Measurements from ENCODE around the gene IL1RAPL2.
"Not testable (repeated sequence)": the region's sequence is repeated elsewhere in the genome, so short reads cannot be mapped to it uniquely, and the experiment has no call there.

IL1RAPL2 gene

DNA sequence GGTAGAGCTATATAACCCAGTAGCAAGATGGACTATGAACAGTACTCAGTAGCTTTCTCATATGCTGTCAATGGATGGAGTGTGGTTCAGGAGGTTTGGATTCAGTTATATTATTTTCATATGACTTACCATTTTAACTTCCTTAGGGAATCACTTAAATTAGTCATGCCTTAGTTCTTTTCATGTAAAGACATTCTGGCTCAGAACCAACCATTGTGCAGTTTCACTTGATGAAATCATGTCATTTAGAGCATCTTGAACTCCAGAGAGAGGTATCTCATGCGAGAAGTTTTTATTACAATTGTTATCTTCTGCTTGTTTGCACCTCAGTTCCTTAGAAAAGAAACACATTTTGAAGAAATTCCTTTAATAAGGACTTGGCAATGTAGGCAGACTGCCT is 55.8 kb downstream of the IL1RAPL2 start:
- Histone ChIP-seq H3K4me3 (ENCODE audit: low read length) (no peak overlapping the region), H3K4me1 (ENCODE audit: control insufficient read depth, insufficient read depth, low read length) (no peaks in the 10 kb centered on the region), H3K9ac (ENCODE audit: low read length) (no peak overlapping the region), H3K27me3 (ENCODE audit: control insufficient read depth, insufficient read depth, low read length) (no peaks in the 10 kb centered on the region), H3K9me3 (ENCODE audit: control insufficient read depth, low read length) (no peaks in the 10 kb centered on the region), H3K36me3 (ENCODE audit: control insufficient read depth, insufficient read depth, low read length) (no peaks in the 10 kb centered on the region)

GRCh38 chrX:104641176-104641575 is 75.2 kb downstream of the IL1RAPL2 start:
- Histone ChIP-seq H3K27me3 (ENCODE audit: control insufficient read depth, insufficient read depth, low read length) (no peaks in the 10 kb centered on the region), H3K9ac (ENCODE audit: low read length) (no peak overlapping the region), H3K4me3 (ENCODE audit: low read length) (no peak overlapping the region), H3K36me3 (ENCODE audit: control insufficient read depth, insufficient read depth, low read length) (no peaks in the 10 kb centered on the region), H3K9me3 (ENCODE audit: control insufficient read depth, low read length) (no peaks in the 10 kb centered on the region), H3K4me1 (ENCODE audit: control insufficient read depth, insufficient read depth, low read length) (no peaks in the 10 kb centered on the region)

- H3K4me1 ChIP-seq (ENCODE audit: control insufficient read depth, insufficient read depth, low read length), result no peaks in the 10 kb centered on the region
- no peaks in the 10 kb centered on the region for H3K27me3 ChIP-seq (ENCODE audit: control insufficient read depth, insufficient read depth, low read length)
- no peak overlapping the region for H3K4me3 ChIP-seq (ENCODE audit: low read length)
- no peak overlapping the region for H3K9ac ChIP-seq (ENCODE audit: low read length)
- H3K9me3 ChIP-seq (ENCODE audit: control insufficient read depth, low read length), result no peaks in the 10 kb centered on the region
- no peaks in the 10 kb centered on the region for H3K36me3 ChIP-seq (ENCODE audit: control insufficient read depth, insufficient read depth, low read length)
These were observed 81.1 kb downstream of the IL1RAPL2 start for GRCh38 chrX:104647084-104647483.

GRCh38 chrX:104659005-104659744 is 93.2 kb downstream of the IL1RAPL2 start:
- H3K36me3 ChIP-seq (ENCODE audit: control insufficient read depth, insufficient read depth, low read length), result no peaks in the 10 kb centered on the region
- peaks cover 4% of the 10 kb centered on the region for H3K27me3 ChIP-seq (ENCODE audit: control insufficient read depth, insufficient read depth, low read length)
- peaks cover 6% of the 10 kb centered on the region for H3K4me1 ChIP-seq (ENCODE audit: control insufficient read depth, insufficient read depth, low read length)
- H3K9me3 ChIP-seq (ENCODE audit: control insufficient read depth, low read length), result no peaks in the 10 kb centered on the region
- H3K9ac ChIP-seq (ENCODE audit: low read length), result no peak overlapping the region
- H3K4me3 ChIP-seq (ENCODE audit: low read length), result no peak overlapping the region

DNA sequence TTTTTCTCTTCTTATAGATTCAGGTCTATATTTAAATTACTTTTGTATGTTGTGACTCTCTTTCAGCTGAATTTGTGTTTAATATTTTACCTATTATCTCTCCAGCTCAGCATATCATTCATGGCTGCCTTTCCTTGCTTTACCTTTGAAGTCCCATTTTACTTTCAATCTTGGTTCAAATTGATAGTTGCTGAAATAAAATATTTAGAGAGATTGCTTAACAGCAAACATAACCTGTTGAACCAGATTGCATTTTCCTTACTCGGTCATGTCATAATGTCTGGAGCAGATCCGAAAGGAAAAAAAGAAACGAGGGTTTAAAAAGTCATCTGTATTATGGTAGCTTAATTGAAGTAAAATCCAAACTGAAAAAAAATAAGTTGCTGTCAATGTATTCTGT is 94.1 kb downstream of the IL1RAPL2 start:
- Histone ChIP-seq H3K9me3 (ENCODE audit: control insufficient read depth, low read length) (no peaks in the 10 kb centered on the region), H3K4me3 (ENCODE audit: low read length) (no peak overlapping the region), H3K27me3 (ENCODE audit: control insufficient read depth, insufficient read depth, low read length) (peaks cover 4% of the 10 kb centered on the region), H3K36me3 (ENCODE audit: control insufficient read depth, insufficient read depth, low read length) (no peaks in the 10 kb centered on the region), H3K9ac (ENCODE audit: low read length) (no peak overlapping the region), H3K4me1 (ENCODE audit: control insufficient read depth, insufficient read depth, low read length) (peaks cover 6% of the 10 kb centered on the region)

DNA sequence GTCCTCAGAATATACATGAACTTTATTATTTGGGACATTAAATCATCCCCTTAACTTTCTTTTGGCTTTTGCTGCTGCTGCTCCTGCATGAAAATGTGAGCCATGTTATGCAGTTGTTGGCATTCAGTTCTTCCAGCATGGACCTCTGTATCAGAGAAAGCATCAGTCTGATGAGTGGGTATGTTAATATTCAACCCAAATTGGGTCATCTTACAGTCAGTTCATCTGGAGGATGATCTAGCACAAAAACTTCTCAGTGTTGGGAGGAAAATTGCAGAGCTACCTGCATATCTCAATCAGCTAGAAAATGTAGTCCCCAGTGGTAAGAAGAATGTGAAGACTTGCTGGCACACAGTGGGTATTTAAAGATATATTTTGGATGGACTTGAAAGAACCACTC is 96.7 kb downstream of the IL1RAPL2 start:
- peaks cover 4% of the 10 kb centered on the region for H3K27me3 ChIP-seq (ENCODE audit: control insufficient read depth, insufficient read depth, low read length)
- no peaks in the 10 kb centered on the region for H3K36me3 ChIP-seq (ENCODE audit: control insufficient read depth, insufficient read depth, low read length)
- H3K4me3 ChIP-seq (ENCODE audit: low read length), result no peak overlapping the region
- H3K9ac ChIP-seq (ENCODE audit: low read length), result no peak overlapping the region
- H3K4me1 ChIP-seq (ENCODE audit: control insufficient read depth, insufficient read depth, low read length), result peaks cover 6% of the 10 kb centered on the region
- no peaks in the 10 kb centered on the region for H3K9me3 ChIP-seq (ENCODE audit: control insufficient read depth, low read length)

GRCh38 chrX:104665691-104666090 is 99.7 kb downstream of the IL1RAPL2 start:
- peaks cover 4% of the 10 kb centered on the region for H3K27me3 ChIP-seq (ENCODE audit: control insufficient read depth, insufficient read depth, low read length)
- H3K9ac ChIP-seq (ENCODE audit: low read length), result no peak overlapping the region
- no peaks in the 10 kb centered on the region for H3K4me1 ChIP-seq (ENCODE audit: control insufficient read depth, insufficient read depth, low read length)
- H3K9me3 ChIP-seq (ENCODE audit: control insufficient read depth, low read length), result no peaks in the 10 kb centered on the region
- no peaks in the 10 kb centered on the region for H3K36me3 ChIP-seq (ENCODE audit: control insufficient read depth, insufficient read depth, low read length)
- H3K4me3 ChIP-seq (ENCODE audit: low read length), result no peak overlapping the region

DNA sequence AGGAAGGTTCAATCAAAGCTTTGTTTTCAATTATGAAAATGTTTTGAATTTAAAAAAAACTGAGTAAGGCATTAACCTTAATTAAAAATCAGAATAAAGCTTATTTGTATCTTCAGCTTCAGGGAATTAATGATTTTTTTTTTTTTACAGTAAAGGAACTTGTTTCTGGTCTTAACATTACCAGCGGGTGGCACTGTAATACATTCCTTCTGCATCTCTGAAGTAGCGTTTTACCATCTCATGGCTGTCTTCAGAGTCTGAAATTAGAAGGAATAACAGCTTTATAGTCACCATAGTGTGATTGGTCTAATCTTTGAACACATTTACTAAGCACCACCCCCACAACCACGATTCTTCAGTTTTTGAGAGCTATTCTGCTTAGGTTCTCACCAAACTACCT is 102.6 kb downstream of the IL1RAPL2 start:
- Histone ChIP-seq H3K9me3 (ENCODE audit: control insufficient read depth, low read length) (no peaks in the 10 kb centered on the region), H3K9ac (ENCODE audit: low read length) (no peak overlapping the region), H3K36me3 (ENCODE audit: control insufficient read depth, insufficient read depth, low read length) (no peaks in the 10 kb centered on the region), H3K27me3 (ENCODE audit: control insufficient read depth, insufficient read depth, low read length) (no peaks in the 10 kb centered on the region), H3K4me1 (ENCODE audit: control insufficient read depth, insufficient read depth, low read length) (no peaks in the 10 kb centered on the region), H3K4me3 (ENCODE audit: low read length) (no peak overlapping the region)

DNA sequence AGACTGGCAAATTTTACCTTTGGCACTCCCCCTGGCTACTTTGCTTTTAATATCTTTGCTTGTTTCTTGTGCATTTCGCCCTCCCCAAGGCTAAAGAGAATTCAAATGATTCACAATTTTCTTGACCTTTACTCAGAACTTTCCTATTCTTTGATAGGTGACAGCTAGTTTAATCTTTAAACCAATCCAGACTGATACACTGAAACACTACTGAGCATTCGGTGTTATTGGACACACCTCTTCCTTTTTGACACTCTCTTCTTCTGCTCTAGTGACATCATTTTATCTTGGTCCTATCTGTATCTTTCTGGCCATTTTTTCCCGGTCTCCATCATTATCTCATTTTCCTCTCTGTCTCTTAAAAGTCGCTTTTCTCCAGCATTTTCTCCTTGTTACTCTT is 103.1 kb downstream of the IL1RAPL2 start:
- no peaks in the 10 kb centered on the region for H3K9me3 ChIP-seq (ENCODE audit: control insufficient read depth, low read length)
- no peak overlapping the region for H3K9ac ChIP-seq (ENCODE audit: low read length)
- no peak overlapping the region for H3K4me3 ChIP-seq (ENCODE audit: low read length)
- H3K36me3 ChIP-seq (ENCODE audit: control insufficient read depth, insufficient read depth, low read length), result no peaks in the 10 kb centered on the region
- no peaks in the 10 kb centered on the region for H3K27me3 ChIP-seq (ENCODE audit: control insufficient read depth, insufficient read depth, low read length)
- no peaks in the 10 kb centered on the region for H3K4me1 ChIP-seq (ENCODE audit: control insufficient read depth, insufficient read depth, low read length)

DNA sequence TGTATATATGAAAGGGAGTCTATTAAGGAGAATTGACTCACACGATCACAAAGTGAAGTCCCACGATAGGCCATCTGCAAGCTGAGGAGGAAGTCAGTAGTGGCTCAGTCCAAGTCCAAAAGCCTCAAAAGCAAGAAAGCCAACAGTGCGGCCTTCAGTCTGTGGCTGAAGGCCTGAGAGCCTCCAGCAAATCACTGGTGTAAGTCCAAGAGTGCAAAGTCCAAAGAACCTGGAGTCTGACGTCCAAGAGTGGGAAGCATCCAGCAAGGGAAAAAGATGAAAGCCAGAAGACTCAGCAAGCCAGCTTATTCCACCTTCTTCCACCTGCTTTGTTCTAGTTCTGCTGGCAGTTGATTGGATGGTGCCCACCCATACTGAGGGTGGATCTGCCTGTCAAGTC is 104.1 kb downstream of the IL1RAPL2 start:
- H3K9me3 ChIP-seq (ENCODE audit: control insufficient read depth, low read length), result no peaks in the 10 kb centered on the region
- no peak overlapping the region for H3K9ac ChIP-seq (ENCODE audit: low read length)
- H3K4me3 ChIP-seq (ENCODE audit: low read length), result no peak overlapping the region
- no peaks in the 10 kb centered on the region for H3K4me1 ChIP-seq (ENCODE audit: control insufficient read depth, insufficient read depth, low read length)
- no peaks in the 10 kb centered on the region for H3K27me3 ChIP-seq (ENCODE audit: control insufficient read depth, insufficient read depth, low read length)
- H3K36me3 ChIP-seq (ENCODE audit: control insufficient read depth, insufficient read depth, low read length), result no peaks in the 10 kb centered on the region

GRCh38 chrX:104677517-104677916 is 111.5 kb downstream of the IL1RAPL2 start:
- H3K4me1 ChIP-seq (ENCODE audit: control insufficient read depth, insufficient read depth, low read length); H3K9me3 ChIP-seq (ENCODE audit: control insufficient read depth, low read length); H3K36me3 ChIP-seq (ENCODE audit: control insufficient read depth, insufficient read depth, low read length); H3K9ac ChIP-seq (ENCODE audit: low read length); H3K4me3 ChIP-seq (ENCODE audit: low read length); H3K27me3 ChIP-seq (ENCODE audit: control insufficient read depth, insufficient read depth, low read length): not testable (repeated sequence)

DNA sequence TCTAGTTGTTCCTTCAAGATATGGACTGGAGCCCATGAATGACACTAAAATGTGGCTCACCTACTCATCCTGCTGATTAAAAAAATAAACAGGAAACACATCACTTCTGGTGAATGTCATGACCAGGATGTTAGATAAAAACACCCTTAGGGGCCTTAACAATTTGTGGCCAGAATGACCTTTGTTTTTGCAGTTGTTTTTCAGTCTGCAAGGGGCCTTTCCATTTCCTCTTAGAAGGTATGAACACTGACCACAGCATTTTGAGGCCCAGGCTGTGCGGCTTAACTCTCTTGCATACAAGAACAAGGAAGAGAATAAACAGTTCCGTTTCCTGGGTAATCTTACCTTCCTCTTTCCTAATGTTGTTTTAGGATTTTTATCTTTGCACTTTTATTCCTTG is 113.2 kb downstream of the IL1RAPL2 start:
- Histone ChIP-seq H3K4me3 (ENCODE audit: low read length) (no peak overlapping the region), H3K9me3 (ENCODE audit: control insufficient read depth, low read length) (no peaks in the 10 kb centered on the region), H3K27me3 (ENCODE audit: control insufficient read depth, insufficient read depth, low read length) (no peaks in the 10 kb centered on the region), H3K9ac (ENCODE audit: low read length) (no peak overlapping the region), H3K36me3 (ENCODE audit: control insufficient read depth, insufficient read depth, low read length) (no peaks in the 10 kb centered on the region), H3K4me1 (ENCODE audit: control insufficient read depth, insufficient read depth, low read length) (no peaks in the 10 kb centered on the region)

DNA sequence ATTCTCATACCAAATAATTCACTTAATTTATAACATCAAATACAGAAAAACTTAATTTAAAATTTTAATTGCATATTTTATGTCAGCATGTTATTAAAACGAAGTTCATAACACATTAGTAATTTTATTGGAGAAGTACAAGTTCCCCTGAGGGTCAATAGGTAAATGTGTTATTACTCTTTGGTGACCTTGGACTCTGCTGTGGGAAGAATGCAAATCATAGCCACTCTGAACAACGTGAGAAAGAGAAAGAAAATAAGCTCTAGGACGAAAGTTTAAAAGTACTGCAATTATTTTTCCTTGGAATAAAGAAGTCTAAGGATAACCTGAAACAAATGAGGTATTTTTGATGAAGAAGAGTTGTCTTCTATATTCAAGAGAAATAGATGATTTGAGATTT is 115.2 kb downstream of the IL1RAPL2 start:
- no peak overlapping the region for H3K4me3 ChIP-seq (ENCODE audit: low read length)
- H3K9ac ChIP-seq (ENCODE audit: low read length), result no peak overlapping the region
- H3K36me3 ChIP-seq (ENCODE audit: control insufficient read depth, insufficient read depth, low read length), result no peaks in the 10 kb centered on the region
- no peaks in the 10 kb centered on the region for H3K27me3 ChIP-seq (ENCODE audit: control insufficient read depth, insufficient read depth, low read length)
- no peaks in the 10 kb centered on the region for H3K4me1 ChIP-seq (ENCODE audit: control insufficient read depth, insufficient read depth, low read length)
- no peaks in the 10 kb centered on the region for H3K9me3 ChIP-seq (ENCODE audit: control insufficient read depth, low read length)
